Skeletal muscle satellite cell (primary cell): ENCODE measurements around the gene RBKS.
"Not testable (repeated sequence)": the region's sequence is repeated elsewhere in the genome, so short reads cannot be mapped to it uniquely, and the experiment has no call there.

Experiments
- H3K27me3 ChIP-seq: 2 replicates; pipeline ENCODE4 v1.7.0; 2013; ENCODE audit warnings: low read length; ENCODE audit not compliant: control insufficient read depth, insufficient read depth
- H3K36me3 ChIP-seq: 2 replicates; pipeline ENCODE4 v1.7.0; 2013; ENCODE audit warnings: mild to moderate bottlenecking, control low read depth, low read length; ENCODE audit not compliant: insufficient read depth
- H3K4me1 ChIP-seq: 2 replicates; pipeline ENCODE4 v1.7.0; 2013; ENCODE audit warnings: low read length; ENCODE audit not compliant: control insufficient read depth, insufficient read depth
- H3K4me2 ChIP-seq: 2 replicates; pipeline ENCODE4 v1.7.0; 2013; ENCODE audit warnings: mild to moderate bottlenecking, low read length
- H3K4me3 ChIP-seq: 2 replicates; pipeline ENCODE4 v1.7.0; 2013; ENCODE audit warnings: low read length
- H3K9ac ChIP-seq: 2 replicates; pipeline ENCODE4 v1.7.0; 2013; ENCODE audit warnings: mild to moderate bottlenecking, low read depth, low read length, moderate library complexity
- H3K9me3 ChIP-seq: replicated peaks from 2 replicates; pipeline ENCODE4 v1.7.0; 2013; ENCODE audit warnings: mild to moderate bottlenecking, control low read depth, low read length

RBKS gene

GRCh38 chr2:27754138-27754588 is 136.0 kb downstream of the RBKS start:
- Histone ChIP-seq H3K4me2 (no peak overlapping the region), H3K9me3 (peaks cover 2% of the 10 kb centered on the region), H3K27me3 (no peaks in the 10 kb centered on the region), H3K4me3 (no peak overlapping the region), H3K36me3 (no peaks in the 10 kb centered on the region), H3K9ac (no peak overlapping the region), H3K4me1 (peaks cover 4% of the 10 kb centered on the region)

- no peak overlapping the region for H3K4me2 ChIP-seq
- peaks cover 4% of the 10 kb centered on the region for H3K4me1 ChIP-seq
- H3K36me3 ChIP-seq: no peaks in the 10 kb centered on the region
- no peak overlapping the region for H3K9ac ChIP-seq
- peaks cover 9% of the 10 kb centered on the region for H3K9me3 ChIP-seq
- no peak overlapping the region for H3K4me3 ChIP-seq
- H3K27me3 ChIP-seq: no peaks in the 10 kb centered on the region
Measured at GRCh38 chr2:27752551-27753237, 137.5 kb downstream of the RBKS start.

GRCh38 chr2:27751377-27751776 is 138.8 kb downstream of the RBKS start:
- H3K4me3 ChIP-seq: no peak overlapping the region
- H3K4me1 ChIP-seq: no peaks in the 10 kb centered on the region
- H3K27me3 ChIP-seq: no peaks in the 10 kb centered on the region
- no peak overlapping the region for H3K9ac ChIP-seq
- H3K4me2 ChIP-seq: no peak overlapping the region
- H3K36me3 ChIP-seq: no peaks in the 10 kb centered on the region
- H3K9me3 ChIP-seq: peaks cover 9% of the 10 kb centered on the region

- not testable (repeated sequence) for H3K4me1 ChIP-seq, H3K36me3 ChIP-seq, H3K4me3 ChIP-seq, H3K9me3 ChIP-seq, H3K27me3 ChIP-seq, H3K4me2 ChIP-seq, H3K9ac ChIP-seq
Measured at GRCh38 chr2:27748803-27749554, 141.2 kb downstream of the RBKS start.

GRCh38 chr2:27747827-27748352 is 142.3 kb downstream of the RBKS start:
- H3K9me3 ChIP-seq: peaks cover 9% of the 10 kb centered on the region
- H3K9ac ChIP-seq: no peak overlapping the region
- H3K27me3 ChIP-seq: no peaks in the 10 kb centered on the region
- no peaks in the 10 kb centered on the region for H3K4me1 ChIP-seq
- no peak overlapping the region for H3K4me2 ChIP-seq
- H3K36me3 ChIP-seq: no peaks in the 10 kb centered on the region
- H3K4me3 ChIP-seq: no peak overlapping the region

- Histone ChIP-seq H3K4me1 (no peaks in the 10 kb centered on the region), H3K4me2 (no peak overlapping the region), H3K27me3 (no peaks in the 10 kb centered on the region), H3K9me3 (peaks cover 9% of the 10 kb centered on the region), H3K36me3 (no peaks in the 10 kb centered on the region), H3K9ac (no peak overlapping the region), H3K4me3 (no peak overlapping the region)
Measured at GRCh38 chr2:27746325-27746724, 143.9 kb downstream of the RBKS start.

- not testable (repeated sequence) for H3K9ac ChIP-seq, H3K27me3 ChIP-seq, H3K36me3 ChIP-seq, H3K4me1 ChIP-seq, H3K4me3 ChIP-seq, H3K4me2 ChIP-seq, H3K9me3 ChIP-seq
Measured at GRCh38 chr2:27745494-27745893, 144.7 kb downstream of the RBKS start.

- H3K4me1 ChIP-seq: peaks cover 10% of the 10 kb centered on the region
- H3K4me3 ChIP-seq: no peak overlapping the region
- no peak overlapping the region for H3K4me2 ChIP-seq
- no peaks in the 10 kb centered on the region for H3K36me3 ChIP-seq
- no peak overlapping the region for H3K9ac ChIP-seq
- H3K27me3 ChIP-seq: no peaks in the 10 kb centered on the region
- no peaks in the 10 kb centered on the region for H3K9me3 ChIP-seq
Measured at GRCh38 chr2:27742571-27742970, 147.6 kb downstream of the RBKS start.

GRCh38 chr2:27741673-27742072 is 148.5 kb downstream of the RBKS start:
- Histone ChIP-seq H3K27me3 (no peaks in the 10 kb centered on the region), H3K4me1 (peaks cover 12% of the 10 kb centered on the region), H3K4me2 (no peak overlapping the region), H3K36me3 (no peaks in the 10 kb centered on the region), H3K9me3 (no peaks in the 10 kb centered on the region), H3K4me3 (no peak overlapping the region), H3K9ac (no peak overlapping the region)

GRCh38 chr2:27739058-27739373 is 151.2 kb downstream of the RBKS start:
- Histone ChIP-seq H3K4me3 (no peak overlapping the region), H3K4me1 (peaks cover 27% of the 10 kb centered on the region), H3K36me3 (no peaks in the 10 kb centered on the region), H3K27me3 (no peaks in the 10 kb centered on the region), H3K9ac (no peak overlapping the region), H3K4me2 (no peak overlapping the region), H3K9me3 (no peaks in the 10 kb centered on the region)

- Histone ChIP-seq H3K4me1 (peaks cover 27% of the 10 kb centered on the region), H3K9me3 (no peaks in the 10 kb centered on the region), H3K36me3 (no peaks in the 10 kb centered on the region), H3K27me3 (no peaks in the 10 kb centered on the region), H3K4me2 (no peak overlapping the region), H3K9ac (no peak overlapping the region), H3K4me3 (no peak overlapping the region)
Measured at GRCh38 chr2:27738349-27739057, 151.7 kb downstream of the RBKS start.
